Glutamatergic neuron (in vitro differentiated cells): ENCODE data around the gene ZBTB12. TPM values are rescaled to one million over a fixed set of nuclear protein-coding genes. Genes with fewer than 3 reads are reported as not detected.

Source experiments
- DNase-seq: peaks from one replicate; pipeline ENCODE4 v3.0.0; 2022
- H3K27ac Mint-ChIP-seq: one replicate; pipeline ENCODE4 v1.8.0; 2020; ENCODE audit warnings: mild to moderate bottlenecking, mixed read lengths, inconsistent platforms; ENCODE audit not compliant: unreplicated experiment
- H3K27me3 Mint-ChIP-seq: one replicate; pipeline ENCODE4 v1.8.0; 2020; ENCODE audit warnings: mild to moderate bottlenecking, moderate library complexity, mixed read lengths, inconsistent platforms; ENCODE audit not compliant: unreplicated experiment
- H3K36me3 Mint-ChIP-seq: one replicate; pipeline ENCODE4 v1.8.0; 2020; ENCODE audit warnings: mild to moderate bottlenecking, mixed read lengths, inconsistent platforms; ENCODE audit not compliant: unreplicated experiment
- H3K4me1 Mint-ChIP-seq: one replicate; pipeline ENCODE4 v1.8.0; 2020; ENCODE audit warnings: mild to moderate bottlenecking, low read depth, mixed read lengths, inconsistent platforms; ENCODE audit not compliant: unreplicated experiment
- H3K4me3 Mint-ChIP-seq: one replicate; pipeline ENCODE4 v1.8.0; 2020; ENCODE audit warnings: mild to moderate bottlenecking, mixed read lengths, inconsistent platforms; ENCODE audit not compliant: unreplicated experiment
- H3K9me3 Mint-ChIP-seq: one replicate; pipeline ENCODE4 v1.8.0; 2020; ENCODE audit warnings: mild to moderate bottlenecking, moderate library complexity, mixed read lengths, inconsistent platforms; ENCODE audit not compliant: unreplicated experiment
- CTCF ChIP-seq: fragments of 200-600 bp; sonication (generic); IDR thresholded peaks from one replicate; pipeline ENCODE4 v1.5.0; 2021; ENCODE audit not compliant: partially characterized antibody, unreplicated experiment
- total RNA-seq: library from RNA; stranded (reverse); fragmentation: NEBNext Ultra II Directional; extraction: Animal tissue kit (Norgen Biotek cat#: 25700); gene quantifications from one replicate; pipeline ENCODE4 v1.2.1, GENCODE V29; 2021; ENCODE audit not compliant: unreplicated experiment

ZBTB12 gene
- total RNA-seq, 1 donor from 2014 or later: 16.2 TPM

GRCh38 chr6:31896856-31897611 is 4.9 kb downstream of the ZBTB12 start:
- Mint-ChIP-seq H3K27ac (no peak overlapping the region), H3K27me3 (peaks cover 5% of the 10 kb centered on the region), H3K9me3 (peaks cover 5% of the 10 kb centered on the region), H3K36me3 (no peaks in the 10 kb centered on the region), H3K4me1 (no peaks in the 10 kb centered on the region), H3K4me3 (peak overlapping the region; percentile 87)
- no peak for TF ChIP-seq CTCF
- peak; percentile 41 for DNase-seq

GRCh38 chr6:31896493-31896855 is 5.4 kb downstream of the ZBTB12 start:
- H3K9me3 Mint-ChIP-seq: peaks cover 5% of the 10 kb centered on the region
- peak overlapping the region; percentile 87 for H3K4me3 Mint-ChIP-seq
- H3K27me3 Mint-ChIP-seq: peaks cover 5% of the 10 kb centered on the region
- no peak for TF ChIP-seq CTCF
- no peaks in the 10 kb centered on the region for H3K4me1 Mint-ChIP-seq
- DNase-seq: no peak
- H3K36me3 Mint-ChIP-seq: no peaks in the 10 kb centered on the region
- peak overlapping the region; percentile 40 for H3K27ac Mint-ChIP-seq

- DNase-seq: no peak
- no peaks in the 10 kb centered on the region for H3K36me3 Mint-ChIP-seq
- no peak overlapping the region for H3K4me3 Mint-ChIP-seq
- peaks cover 2% of the 10 kb centered on the region for H3K27me3 Mint-ChIP-seq
- H3K27ac Mint-ChIP-seq: no peak overlapping the region
- peaks cover 2% of the 10 kb centered on the region for H3K9me3 Mint-ChIP-seq
- no peaks in the 10 kb centered on the region for H3K4me1 Mint-ChIP-seq
- TF ChIP-seq CTCF: no peak
Observed at GRCh38 chr6:31892821-31893220, 9.1 kb downstream of the ZBTB12 start.

- no peaks in the 10 kb centered on the region for H3K27me3 Mint-ChIP-seq
- TF ChIP-seq CTCF: no peak
- no peak overlapping the region for H3K27ac Mint-ChIP-seq
- H3K36me3 Mint-ChIP-seq: peaks cover 5% of the 10 kb centered on the region
- H3K9me3 Mint-ChIP-seq: peaks cover 1% of the 10 kb centered on the region
- no peak overlapping the region for H3K4me3 Mint-ChIP-seq
- DNase-seq: no peak
- H3K4me1 Mint-ChIP-seq: no peaks in the 10 kb centered on the region
Observed at GRCh38 chr6:31889331-31889972, 12.4 kb downstream of the ZBTB12 start.
